ENCODE results near the gene USP13.

Gene USP13

GRCh38 chr3:179655236-179655635 is 2.4 kb downstream of the USP13 start:
- no peak for TF ChIP-seq CTCF (IDR thresholded peaks at IDR 0.05; ENCODE audit: borderline replicate concordance, insufficient read depth, low read depth, low read length)
- no peak overlapping the region for H3K4me3 ChIP-seq (ENCODE audit: low read depth, low read length)

GRCh38 chr3:179658606-179659005 is 5.8 kb downstream of the USP13 start:
- H3K4me3 ChIP-seq (ENCODE audit: low read depth, low read length) = no peak overlapping the region
- TF ChIP-seq CTCF (IDR thresholded peaks at IDR 0.05; ENCODE audit: borderline replicate concordance, insufficient read depth, low read depth, low read length) = no peak

- no peak for TF ChIP-seq CTCF (IDR thresholded peaks at IDR 0.05; ENCODE audit: borderline replicate concordance, insufficient read depth, low read depth, low read length)
- H3K4me3 ChIP-seq (ENCODE audit: low read depth, low read length) = no peak overlapping the region
Observed at GRCh38 chr3:179660872-179661271, 8.0 kb downstream of the USP13 start.

- TF ChIP-seq CTCF (IDR thresholded peaks at IDR 0.05; ENCODE audit: borderline replicate concordance, insufficient read depth, low read depth, low read length) = no peak
- H3K4me3 ChIP-seq (ENCODE audit: low read depth, low read length) = no peak overlapping the region
Observed at GRCh38 chr3:179661777-179662176, 8.9 kb downstream of the USP13 start.

GRCh38 chr3:179663093-179663492 is 10.3 kb downstream of the USP13 start:
- TF ChIP-seq CTCF (IDR thresholded peaks at IDR 0.05; ENCODE audit: borderline replicate concordance, insufficient read depth, low read depth, low read length) = no peak
- no peak overlapping the region for H3K4me3 ChIP-seq (ENCODE audit: low read depth, low read length)

- H3K4me3 ChIP-seq (ENCODE audit: low read depth, low read length) = no peak overlapping the region
- no peak for TF ChIP-seq CTCF (IDR thresholded peaks at IDR 0.05; ENCODE audit: borderline replicate concordance, insufficient read depth, low read depth, low read length)
Observed at GRCh38 chr3:179666030-179666429, 13.2 kb downstream of the USP13 start.

- H3K4me3 ChIP-seq (ENCODE audit: low read depth, low read length) = no peak overlapping the region
Observed at GRCh38 chr3:179666436-179667035, 13.7 kb downstream of the USP13 start.

More at GRCh38 chr3:179666436-179667035, 13.7 kb downstream of the USP13 start:
- TF ChIP-seq CTCF (IDR thresholded peaks at IDR 0.05; ENCODE audit: borderline replicate concordance, insufficient read depth, low read depth, low read length) = no peak
